Activated CD8-positive, alpha-beta memory T cell treated with anti-CD3 and anti-CD28 coated beads, Interleukin-2, amount 50 U/mL, for 1 hour (primary cell): Measurements from ENCODE around the gene FGF21.

ENCODE experiments used
- DNase-seq: peaks from one replicate; pipeline ENCODE4 v3.0.0-alpha.2; 2020; ENCODE audit errors: extremely low read depth

The FGF21 gene

DNA sequence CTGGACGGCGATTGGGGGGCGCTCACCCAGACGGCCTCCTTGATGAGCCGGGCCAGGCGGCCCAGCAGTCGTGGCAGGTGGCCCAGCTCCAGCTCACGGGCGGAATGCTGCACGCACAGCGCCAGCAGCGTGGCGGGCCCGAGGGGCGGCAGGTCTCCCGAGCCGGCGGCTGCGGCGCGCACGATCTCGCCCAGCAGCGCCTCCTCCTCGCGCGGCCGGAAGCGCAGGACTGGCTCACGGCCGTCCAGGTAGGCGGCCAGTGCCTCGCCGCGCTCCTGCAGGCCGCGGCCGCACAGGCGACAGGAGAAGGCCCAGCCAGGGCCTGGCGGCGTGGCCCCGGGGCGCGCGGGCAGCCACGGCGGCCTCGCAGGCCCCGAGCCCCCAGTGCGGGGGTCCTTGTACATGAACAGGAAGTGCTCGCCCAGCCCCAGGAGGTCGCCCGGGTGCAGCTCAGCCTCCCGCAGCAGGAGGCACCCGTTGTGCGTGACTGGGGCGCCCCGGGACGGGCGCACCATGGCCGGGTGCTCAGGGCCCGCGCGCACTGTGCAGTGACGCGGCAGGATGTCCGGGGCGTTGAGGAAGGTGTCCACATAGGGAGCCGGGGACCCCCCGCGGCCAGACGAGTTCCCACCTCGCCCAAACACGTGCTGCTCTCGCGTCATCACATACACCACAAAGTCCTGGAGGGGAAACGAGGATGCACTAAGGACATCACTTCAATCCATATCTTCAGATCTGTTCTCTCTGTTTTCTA is 26.2 kb upstream of the FGF21 start:
- no peak for DNase-seq

DNA sequence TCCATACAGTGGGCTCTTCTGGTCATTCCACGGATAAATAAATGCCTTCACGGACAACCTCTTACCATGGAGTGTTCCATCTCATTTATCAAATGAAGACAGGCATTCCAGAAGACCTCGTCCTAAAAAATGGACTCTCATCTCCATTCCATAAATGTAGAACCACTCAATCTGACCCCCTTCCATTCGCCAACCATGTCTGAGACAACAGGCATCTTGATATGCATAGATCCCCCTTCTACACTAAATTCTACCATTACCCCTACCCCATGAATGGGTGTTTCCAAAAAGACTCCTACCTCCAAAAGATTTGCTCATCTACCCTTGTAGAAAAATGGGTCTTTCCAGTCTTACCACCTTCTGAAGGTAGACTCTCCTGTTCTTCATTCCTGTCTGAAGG is 23.9 kb upstream of the FGF21 start:
- no peak for DNase-seq

DNA sequence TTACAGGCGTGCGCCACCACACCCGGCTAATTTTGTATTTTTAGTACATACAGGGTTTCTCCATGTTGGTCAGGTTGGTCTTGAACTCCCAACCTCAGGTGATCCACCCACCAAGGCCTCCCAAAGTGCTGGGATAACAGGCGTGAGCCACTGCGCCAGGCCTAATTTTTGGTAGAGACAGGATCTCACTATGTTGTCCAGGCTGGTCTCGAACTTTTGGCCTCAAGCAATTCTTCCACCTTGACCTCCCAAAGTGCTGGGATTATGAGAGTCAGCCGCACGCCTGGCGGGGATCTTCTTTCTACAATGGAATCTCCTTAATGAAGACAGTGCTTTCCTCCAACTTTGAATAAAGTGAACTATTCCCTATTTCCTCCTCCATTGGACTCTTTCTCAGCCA is 20.7 kb upstream of the FGF21 start:
- no peak for DNase-seq

DNA sequence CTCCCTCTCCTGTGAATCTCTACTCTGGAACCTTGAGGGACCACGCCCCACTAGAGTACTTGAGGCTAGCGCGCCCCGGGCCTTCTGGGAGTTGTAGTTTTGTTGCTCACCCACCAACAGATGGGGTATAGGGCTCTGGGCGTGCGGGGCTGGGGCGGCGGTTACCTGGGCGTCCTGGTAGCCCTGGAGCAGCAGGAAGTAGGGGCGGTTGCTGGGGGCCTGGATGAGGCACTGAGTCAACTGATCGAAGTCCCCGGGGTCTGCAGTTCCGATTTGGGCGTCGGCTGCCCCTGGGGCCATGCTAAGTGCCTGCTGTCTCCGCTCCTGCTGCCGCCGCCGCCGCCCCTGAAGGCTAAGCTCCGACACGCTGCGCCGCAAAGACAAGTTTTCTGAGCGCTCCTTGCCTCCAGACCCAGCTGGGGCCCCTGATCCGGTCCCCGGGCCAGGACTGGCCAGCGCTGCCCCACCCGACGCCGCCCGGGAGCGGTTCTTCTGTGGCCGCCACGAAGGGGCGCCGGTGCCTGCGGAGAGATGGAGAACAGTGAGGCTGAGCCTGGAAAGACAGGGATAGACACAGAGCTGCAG is 20.2 kb upstream of the FGF21 start:
- DNase-seq, result no peak

DNA sequence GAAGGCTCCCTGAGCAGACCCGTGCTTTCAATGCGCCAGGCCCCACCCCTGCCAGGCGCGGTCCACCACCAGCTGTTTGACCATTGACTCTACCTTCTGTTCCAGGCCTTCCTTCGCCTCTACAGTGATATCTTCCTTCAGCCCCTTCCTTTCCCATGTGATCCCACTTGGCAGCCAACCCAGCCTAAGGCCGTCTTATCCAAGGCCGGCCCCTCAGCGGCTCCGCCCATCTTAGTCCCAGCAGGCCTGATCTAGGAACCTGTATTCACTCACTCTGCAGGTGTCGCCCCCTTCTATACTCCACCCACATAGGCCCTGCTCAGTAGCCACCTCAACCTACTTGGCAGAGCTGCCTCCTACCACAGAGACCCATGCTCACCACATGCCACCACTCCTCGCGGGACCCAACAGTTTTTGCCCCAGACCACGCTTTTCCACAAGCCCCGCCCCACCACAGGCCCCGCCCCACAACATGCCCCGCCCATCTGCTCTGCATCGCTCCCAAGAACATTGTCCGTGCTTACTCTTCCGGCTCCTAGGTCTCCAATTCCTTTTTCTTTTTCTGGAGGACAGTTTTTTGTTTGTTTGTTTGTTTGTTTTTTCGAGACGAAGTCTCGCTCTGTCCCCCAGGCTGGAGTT is 17.8 kb upstream of the FGF21 start:
- no peak for DNase-seq

DNA sequence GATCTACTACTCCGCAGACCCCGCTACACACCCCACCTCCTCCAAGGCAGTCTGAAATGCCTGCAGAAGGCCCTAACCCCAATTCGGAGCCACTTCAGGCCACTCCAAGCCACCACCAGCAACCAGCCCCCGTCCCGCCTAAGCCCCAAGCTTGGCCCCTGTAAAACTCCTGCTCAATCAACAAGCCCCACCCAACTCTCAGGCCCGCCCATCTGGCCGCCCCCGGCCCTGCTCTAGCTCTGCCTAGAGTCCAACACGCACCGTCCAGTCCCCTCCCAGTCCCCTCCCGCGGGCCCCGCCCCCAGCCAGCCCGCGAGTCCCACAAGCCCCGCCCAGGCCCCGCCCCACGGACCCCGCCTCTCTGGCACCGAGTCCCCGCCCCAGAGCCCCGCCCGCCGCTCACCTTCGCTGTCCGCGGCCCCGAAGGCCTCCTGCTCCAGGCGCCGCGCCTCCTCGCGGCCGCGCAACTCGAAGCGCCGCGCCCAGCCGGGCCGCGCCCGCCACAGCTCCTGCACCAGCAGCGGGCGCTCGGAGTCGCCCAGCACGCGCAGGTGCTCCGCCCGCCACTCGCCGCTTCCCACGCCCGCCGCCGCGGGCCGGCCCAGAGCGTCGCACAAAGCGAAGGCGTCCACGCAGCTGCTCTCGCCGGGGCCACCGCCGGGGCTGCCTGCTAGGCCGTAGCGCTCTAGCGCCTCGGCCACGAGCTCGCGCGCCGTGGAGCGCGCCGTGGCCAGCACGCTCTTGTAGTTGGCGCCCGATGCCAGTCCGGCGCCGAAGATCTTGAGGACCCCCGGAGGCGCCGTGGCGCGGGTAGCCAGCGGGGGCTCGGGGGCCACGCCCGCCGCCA is 16.5 kb upstream of the FGF21 start:
- peak; percentile 69 for DNase-seq

DNA sequence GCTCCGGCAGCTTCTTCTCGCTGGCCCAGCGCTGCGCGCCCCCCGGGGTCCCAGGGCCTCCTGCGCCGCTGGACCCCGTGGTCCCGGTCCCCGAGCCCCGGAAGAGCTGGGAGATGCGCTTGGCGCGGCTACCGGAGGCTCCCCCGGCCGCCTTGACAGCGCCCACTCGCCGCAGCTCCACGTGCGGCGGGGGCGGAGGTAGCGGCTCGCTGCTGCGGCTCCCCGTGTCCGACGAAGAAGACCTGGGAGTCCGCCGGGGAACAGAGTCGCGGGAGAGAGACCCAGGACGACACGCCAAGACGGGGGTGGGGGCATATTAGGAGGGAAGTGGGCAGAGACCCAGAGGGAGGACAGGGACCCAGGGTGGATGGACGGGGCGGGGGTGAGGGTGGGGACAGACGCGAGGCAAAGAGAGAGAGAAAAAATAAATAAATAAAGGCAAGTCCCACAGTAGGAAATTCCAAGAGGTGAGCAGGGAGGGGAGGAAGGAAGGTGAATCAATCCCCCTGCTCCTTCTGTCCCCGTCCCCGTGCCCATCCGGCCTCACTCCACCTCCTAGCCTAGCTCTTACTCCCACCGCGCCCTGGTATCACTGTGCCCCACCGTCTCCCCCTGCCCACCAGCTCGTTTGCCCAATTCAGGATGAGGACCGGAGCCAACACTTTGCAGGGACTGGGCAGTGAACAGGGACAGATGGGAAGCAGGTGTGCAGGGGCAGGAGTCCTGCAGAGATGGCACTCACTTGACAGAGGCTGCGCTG is 15.7 kb upstream of the FGF21 start:
- DNase-seq, result no peak

DNA sequence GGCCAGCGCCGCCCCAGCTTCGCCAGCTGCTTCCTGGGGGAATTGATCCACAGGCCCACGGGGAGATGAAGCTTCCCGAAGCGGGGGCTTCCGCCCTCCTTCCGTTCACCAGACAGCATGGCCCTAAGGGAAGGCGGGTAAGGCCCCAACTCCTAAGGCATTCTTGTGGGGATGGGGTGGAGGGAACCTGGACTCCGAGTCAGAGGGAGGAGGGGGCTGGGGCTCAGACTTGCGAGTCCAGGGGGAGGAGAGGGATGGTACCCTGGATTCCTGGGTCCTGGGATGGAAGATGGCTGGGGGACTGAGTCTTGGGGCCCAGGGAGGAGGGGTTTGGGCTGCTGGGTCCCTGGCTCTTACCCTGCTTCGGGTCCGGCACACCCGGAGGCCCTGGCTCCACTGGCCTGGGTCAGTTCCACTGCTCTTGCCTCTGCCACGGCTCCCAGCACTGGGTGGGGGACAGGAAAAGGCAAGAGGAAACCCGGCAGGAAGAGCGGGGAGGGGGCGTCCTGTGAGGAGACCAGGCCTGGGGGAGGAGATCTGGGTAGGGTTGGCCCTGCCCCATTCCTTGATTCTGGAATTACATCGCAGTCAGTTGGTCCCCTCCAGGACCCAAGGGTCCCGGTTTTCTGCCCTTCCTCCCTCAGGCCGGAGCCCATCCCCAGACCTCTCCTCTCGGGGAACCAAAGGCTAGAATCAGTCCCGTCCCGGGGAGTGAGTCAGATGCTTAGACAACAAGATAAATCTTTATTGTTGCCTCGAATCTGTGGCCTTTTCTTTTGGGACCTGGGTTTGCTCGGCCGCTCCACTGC is 15.0 kb upstream of the FGF21 start, which contains the start of gene RASIP1:
Gene RASIP1, minus strand, starts transcription at position 447 of the 809 bp plus-strand sequence. Its CDS starts 328 bp downstream, at position 119.
- no peak for DNase-seq

DNA sequence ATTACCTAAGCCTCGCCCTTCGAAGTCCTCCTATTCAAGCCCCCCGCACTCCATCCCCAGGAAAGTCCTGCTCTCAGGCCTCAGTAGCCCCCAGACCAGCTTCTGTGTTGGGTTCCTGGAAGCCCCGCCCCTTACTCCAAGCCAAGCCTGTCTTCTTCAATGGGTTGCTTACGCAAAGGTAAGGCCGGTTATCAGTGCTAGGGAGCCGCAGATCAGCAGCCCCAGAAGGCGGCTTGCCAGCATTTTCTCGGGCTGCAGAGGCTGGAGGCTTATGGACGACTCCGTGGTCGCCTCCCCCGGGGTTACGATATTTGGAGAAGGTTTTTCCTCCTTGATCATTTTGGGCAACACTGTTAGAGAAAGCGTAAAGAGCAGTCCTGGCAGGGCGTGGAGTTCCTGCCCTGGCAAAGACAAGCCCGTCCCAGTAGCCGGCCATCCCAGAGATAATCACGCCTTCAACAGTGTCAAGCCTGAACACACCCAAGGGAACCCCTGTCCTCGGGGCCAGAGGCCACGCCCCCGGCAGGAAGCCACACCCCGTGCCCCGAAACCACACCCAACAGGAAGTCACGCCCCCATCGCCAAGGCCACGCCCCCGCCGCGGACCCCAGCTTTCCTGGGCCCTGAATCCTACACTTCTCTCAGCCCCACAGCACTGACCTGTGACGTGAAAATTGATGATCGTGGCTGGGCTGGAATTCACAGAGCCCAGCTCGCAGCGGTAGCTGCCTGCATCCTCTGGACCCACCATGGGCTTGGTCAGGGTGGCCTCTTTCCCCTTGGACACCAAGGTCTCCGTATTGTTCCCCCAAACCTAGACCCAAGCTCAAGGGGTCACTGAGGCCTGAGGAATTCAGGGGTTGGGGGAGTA is 14.0 kb upstream of the FGF21 start:
- no peak for DNase-seq

DNA sequence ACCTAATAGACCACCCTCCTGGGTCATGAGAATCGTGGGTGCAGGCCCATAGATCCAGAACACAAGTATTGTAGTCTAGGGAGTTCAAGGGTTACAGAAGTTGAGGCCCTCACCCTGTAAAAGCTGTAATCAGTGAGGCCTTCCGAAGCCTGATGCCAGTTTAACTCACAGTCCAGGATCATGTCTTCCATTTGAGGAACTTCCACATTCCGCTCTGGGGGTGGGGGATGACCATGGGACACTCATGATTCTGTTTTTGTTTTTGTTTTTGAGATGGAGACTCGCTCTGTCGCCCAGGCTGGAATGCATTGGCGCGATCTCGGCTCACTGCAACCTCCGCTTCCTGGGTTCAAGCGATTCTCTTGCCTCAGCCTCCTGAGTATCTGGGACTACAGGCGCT is 13.2 kb upstream of the FGF21 start:
- no peak for DNase-seq

DNA sequence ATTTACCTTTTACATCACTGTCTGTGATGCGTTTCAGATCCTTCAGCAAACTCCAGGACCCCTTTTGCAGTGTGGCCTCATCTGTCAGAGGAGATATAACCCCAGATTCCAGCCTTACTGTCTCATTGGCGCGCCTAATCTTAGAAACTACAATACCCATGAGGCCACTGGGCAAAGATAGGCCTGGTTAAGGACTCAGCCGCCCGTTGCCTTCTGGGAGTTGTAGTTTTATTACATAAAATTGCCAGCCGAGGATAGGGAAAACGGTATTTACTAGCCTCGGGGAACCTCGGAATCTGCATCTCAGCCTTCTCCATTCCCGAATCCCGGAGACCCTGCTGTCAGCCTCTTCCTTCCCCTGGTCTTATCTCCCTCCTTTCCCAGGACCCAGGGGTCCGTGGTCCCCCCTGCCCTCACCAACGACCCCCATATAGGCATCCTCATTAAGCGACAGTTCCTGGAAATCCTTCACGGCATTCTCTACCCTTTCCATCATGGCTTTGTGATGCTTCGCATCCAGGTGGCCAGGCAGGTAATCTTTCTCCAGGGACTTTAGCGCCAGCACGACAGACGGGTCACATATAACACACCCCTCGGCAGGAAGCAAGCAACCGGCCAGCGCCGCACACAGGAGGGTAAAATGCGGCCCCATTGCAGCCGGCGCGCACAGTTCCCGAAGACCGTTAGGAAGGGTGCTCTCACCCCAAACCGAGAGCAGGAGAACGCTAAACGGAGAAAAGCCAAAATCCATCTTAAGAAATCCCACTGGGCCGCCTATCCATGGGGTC is 9.9 kb upstream of the FGF21 start:
- no peak for DNase-seq

DNA sequence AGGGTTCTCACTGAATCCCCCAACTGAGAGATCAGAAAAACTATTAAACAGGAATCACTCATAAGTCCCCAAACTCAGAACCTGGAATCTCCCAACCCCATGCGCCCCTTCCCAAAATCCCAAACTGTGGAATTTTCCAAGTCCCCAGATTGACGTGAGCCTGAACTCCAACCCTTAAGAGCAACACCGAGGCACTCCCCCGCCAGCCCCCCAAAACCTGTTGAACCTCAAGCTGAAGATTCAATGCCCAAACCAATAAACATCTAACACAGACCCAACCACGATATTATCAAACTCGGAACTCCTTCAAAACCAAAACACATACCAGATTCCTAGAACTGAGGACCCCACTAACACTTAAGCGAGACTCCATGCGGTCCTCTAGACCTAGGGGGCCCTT is 9.2 kb upstream of the FGF21 start:
- no peak for DNase-seq

DNA sequence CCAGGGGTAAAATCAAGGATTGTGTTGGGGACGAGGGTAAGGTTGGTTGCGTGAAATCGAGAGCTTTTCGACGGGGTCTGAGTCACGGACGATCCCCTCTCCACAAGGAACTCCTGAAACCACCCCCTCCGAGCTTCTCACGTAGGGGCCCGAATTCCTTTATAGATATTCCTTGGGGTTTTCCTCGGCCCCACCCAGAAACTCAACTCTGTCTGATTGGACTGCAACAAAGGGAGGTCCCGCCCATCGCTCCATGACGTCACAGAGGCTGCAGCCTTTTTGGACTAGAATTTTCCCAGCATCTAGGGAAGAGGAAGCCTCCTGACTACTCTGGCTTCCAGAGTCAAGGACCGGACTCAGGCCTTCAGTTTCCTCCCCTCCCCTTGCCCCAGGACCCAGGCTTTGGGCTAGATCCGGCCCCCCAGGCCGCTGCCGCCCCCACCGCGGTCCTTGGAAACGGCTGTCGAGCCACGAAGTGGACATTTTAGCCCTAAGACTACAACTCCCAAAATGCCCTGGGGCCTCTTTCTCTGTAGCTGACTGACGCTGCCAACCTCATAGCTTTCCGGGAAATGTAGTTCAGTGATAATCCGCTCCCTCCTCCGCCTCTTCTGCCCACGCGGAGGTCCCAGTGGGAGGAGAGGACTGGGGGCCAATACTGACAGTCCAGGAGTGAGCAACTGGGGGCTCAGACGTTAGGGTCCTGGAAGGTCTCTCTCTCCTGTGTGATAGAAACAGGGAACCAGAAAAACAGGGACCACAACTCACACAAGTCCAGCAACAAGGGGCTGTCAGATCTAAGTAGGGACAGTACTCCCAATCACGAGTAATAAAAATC is 8.4 kb upstream of the FGF21 start, which contains the start of gene IZUMO1:
Gene IZUMO1, minus strand, starts transcription at position 172 of the 838 bp plus-strand sequence. CDS start 1,050 bp downstream, outside the sequence.
- no peak for DNase-seq

DNA sequence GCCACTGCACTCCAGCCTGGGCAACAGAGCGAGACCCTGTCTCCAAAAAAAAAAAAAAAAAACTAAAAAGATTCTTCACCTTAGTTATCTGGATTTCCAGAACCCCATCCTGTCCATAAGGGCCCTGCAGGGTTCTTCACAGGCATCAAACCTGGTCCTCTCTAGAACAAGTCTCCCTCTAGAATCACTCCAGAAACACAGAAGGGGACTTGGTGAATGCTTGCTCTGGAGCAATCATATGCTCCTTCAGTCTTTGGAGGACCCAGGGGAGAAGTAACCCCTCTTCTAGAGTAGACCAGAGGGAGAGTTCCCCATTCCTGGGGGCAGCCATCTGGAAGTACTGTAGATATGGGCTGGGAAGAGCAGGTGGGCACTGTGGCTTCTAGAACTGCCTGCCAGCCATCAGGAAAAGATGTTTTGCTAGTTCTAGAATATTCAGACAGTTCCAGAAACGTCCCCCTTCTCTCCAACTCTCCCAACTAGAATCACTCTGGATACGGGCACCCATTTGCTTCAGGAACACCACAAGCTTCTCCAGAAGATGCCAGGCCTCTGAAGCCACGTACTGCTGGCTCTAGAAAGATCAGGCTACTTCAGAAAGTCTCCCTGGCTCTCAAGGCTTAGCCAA is 5.6 kb upstream of the FGF21 start:
- DNase-seq, result no peak

DNA sequence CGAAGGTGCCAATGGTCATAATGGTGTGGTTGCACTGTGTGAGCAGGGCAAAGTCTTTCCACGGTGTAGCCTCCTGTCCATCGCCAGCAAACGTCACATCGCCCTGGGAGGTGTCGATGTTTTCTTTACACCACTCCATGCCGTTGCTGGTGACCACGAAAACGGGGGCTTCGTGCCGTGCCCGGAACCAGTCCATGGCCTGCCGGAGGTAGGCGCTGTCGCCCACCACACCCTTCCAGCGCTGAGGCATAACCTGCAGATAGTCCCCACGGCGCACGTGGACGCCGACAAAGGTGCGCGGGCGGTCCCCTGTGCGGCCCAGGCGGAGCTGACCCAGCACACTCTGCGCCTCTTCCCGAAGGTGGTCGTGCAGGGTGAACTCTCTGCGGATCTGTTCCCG is 5.0 kb upstream of the FGF21 start:
- DNase-seq, result no peak

DNA sequence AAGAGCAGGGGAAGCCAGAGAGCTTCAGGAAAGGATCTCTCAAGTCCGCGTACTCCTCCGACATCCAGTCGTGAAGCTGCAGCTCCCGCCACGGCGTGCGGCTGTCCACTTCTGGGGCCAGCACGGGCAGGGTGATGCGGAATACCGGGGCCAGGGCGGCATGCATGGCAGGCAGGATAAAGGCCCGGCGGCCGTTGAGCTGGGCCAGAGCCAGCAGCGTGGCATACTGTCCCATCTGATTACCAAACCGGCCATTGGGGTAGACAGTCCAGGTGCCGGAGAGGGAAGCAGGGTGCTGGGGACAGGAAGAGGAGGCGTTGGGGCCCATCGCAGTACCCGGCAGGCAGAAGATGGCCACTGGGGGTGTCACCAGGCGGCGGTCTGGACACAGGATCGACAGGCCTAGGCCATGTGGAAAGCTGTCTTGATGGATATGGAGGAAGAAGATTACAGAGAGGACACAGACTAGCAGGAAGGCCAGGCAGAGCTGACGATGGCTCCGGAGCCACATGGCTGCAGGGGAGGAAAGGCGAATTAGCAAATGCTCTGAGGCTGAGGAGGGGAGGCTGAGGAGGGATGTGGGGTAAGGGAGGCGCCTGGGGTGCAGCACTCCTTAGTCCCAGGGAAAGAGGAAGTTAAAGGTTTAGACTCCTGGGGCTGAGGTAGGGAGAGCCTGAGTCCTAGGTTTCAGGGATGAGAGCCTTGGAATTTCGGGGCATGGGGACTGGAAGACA is 4.4 kb upstream of the FGF21 start:
- DNase-seq, result no peak
